HCT116 (cell line): ENCODE results near the gene KRTAP9-9. TPM values are rescaled to one million over a fixed set of nuclear protein-coding genes. Genes with fewer than 3 reads are reported as not detected.
"Not testable (repeated sequence)": the region's sequence is repeated elsewhere in the genome, so short reads cannot be mapped to it uniquely, and the experiment has no call there.

Experiments used
- ATAC-seq: fragments of 200-7000 bp; cut with Tn5 transposase; 2 replicates; pipeline ENCODE4 v1.9.1; 2020; ENCODE audit warnings: mild to moderate bottlenecking, moderate library complexity
- BruUV-seq: library from RNA; stranded (reverse); fragments of 400-500 nt; replicated peaks from 2 replicates; lab custom pipeline; 2021; lab: Mats Ljungman, UMichigan
- CTCF ChIA-PET: fragments of 300-600 bp; sonication (Branson Sonifier 250); formaldehyde crosslinking; loops from one replicate; lab custom pipeline; 2021; ENCODE audit warnings: antibody characterized with exemption; lab: Charles Lee
- POLR2A ChIA-PET: fragments of 300-600, 350-600 bp; sonication (Branson Sonifier 250); formaldehyde crosslinking; loops from one replicate; lab custom pipeline; 2021; ENCODE audit warnings: antibody characterized with exemption; lab: Charles Lee
- RAD21 ChIA-PET, 2 experiments: fragments of 300-600 bp; sonication (Branson Sonifier 250); formaldehyde crosslinking; loops; one replicate each; lab custom pipeline; 2023; ENCODE audit warnings: low total read pairs in 2 of 2; ENCODE audit not compliant: uncharacterized antibody in 2 of 2, unreplicated experiment in 2 of 2, low non-redundant PET in 1 of 2; lab: Charles Lee
- DNase-seq: peaks from one replicate; pipeline ENCODE4 v3.0.0-alpha.2; 2010; ENCODE audit warnings: low read depth, low spot score
- H2AFZ ChIP-seq: fragments of 200-600 bp; shearing (Covaris generic), sonication (generic); 2 replicates; pipeline ENCODE4 v1.6.1; 2017; ENCODE audit warnings: low read depth, mixed run types, mixed read lengths, antibody characterized with exemption, low read length; ENCODE audit not compliant: poor library complexity, severe bottlenecking
- H3K27ac ChIP-seq: 2 replicates; pipeline ENCODE4 v1.5.1; 2012; ENCODE audit warnings: low read depth, low read length
- H3K27me3 ChIP-seq: fragments of 200-600 bp; sonication (generic); 2 replicates; pipeline ENCODE4 v1.6.1; 2016; ENCODE audit warnings: mixed run types, low read length, mixed read lengths; ENCODE audit not compliant: insufficient read depth
- H3K36me3 ChIP-seq, 2 experiments: fragments of 200-500 bp in 1 of 2; fragments of 200-600 bp in 1 of 2; sonication (Bioruptor generic) in 1 of 2; sonication (generic) in 1 of 2; 2 replicates each; pipeline versions ENCODE4 v1.5.1 to v1.6.1; 2014 to 2016; ENCODE audit warnings: low read length in 2 of 2, inconsistent platforms in 1 of 2, mixed read lengths in 1 of 2, mixed run types in 1 of 2; ENCODE audit not compliant: insufficient read depth in 2 of 2, control insufficient read depth in 1 of 2
- H3K4me1 ChIP-seq, 2 experiments: fragments of 200-600 bp in 1 of 2; sonication (generic) in 1 of 2; 2 replicates each; pipeline versions ENCODE4 v1.5.1 to v1.6.1; 2012 to 2017; ENCODE audit warnings: low read length in 2 of 2, inconsistent platforms in 1 of 2, mild to moderate bottlenecking in 1 of 2, mixed read lengths in 1 of 2, mixed run types in 1 of 2, moderate library complexity in 1 of 2; ENCODE audit not compliant: insufficient read depth in 2 of 2, control insufficient read depth in 1 of 2
- H3K4me2 ChIP-seq: fragments of 200-600 bp; sonication (generic); 2 replicates; pipeline ENCODE4 v1.6.1; 2017; ENCODE audit warnings: mixed run types, low read length, mixed read lengths
- H3K4me3 ChIP-seq, 2 experiments: fragments of 200-600 bp in 1 of 2; sonication (generic) in 1 of 2; replicated peaks in 1 of 2; 2 replicates each; pipeline ENCODE4 v1.5.1; 2011 to 2016; ENCODE audit warnings: low read length in 2 of 2, control low read depth in 1 of 2, low read depth in 1 of 2, mild to moderate bottlenecking in 1 of 2, mixed read lengths in 1 of 2, mixed run types in 1 of 2
- H3K79me2 ChIP-seq: fragments of 200-600 bp; sonication (generic); 2 replicates; pipeline ENCODE4 v1.6.1; 2017; ENCODE audit warnings: mild to moderate bottlenecking, mixed run types, low read length, moderate library complexity, mixed read lengths; ENCODE audit not compliant: insufficient read depth
- H3K9ac ChIP-seq: fragments of 200-600 bp; sonication (generic); 2 replicates; pipeline ENCODE4 v1.6.1; 2016; ENCODE audit warnings: low read length, mixed read lengths
- H3K9me2 ChIP-seq: fragments of 200-600 bp; sonication (generic), shearing (Covaris generic); 2 replicates; pipeline ENCODE4 v1.6.1; 2017; ENCODE audit warnings: mixed run types, mild to moderate bottlenecking, moderate library complexity; ENCODE audit not compliant: insufficient read depth
- H3K9me3 ChIP-seq, 2 experiments: fragments of 200-500 bp in 1 of 2; fragments of 200-600 bp in 1 of 2; sonication (Bioruptor generic) in 1 of 2; sonication (generic) in 1 of 2; 2 replicates each; pipeline ENCODE4 v1.6.1; 2014 to 2017; ENCODE audit warnings: low read length in 2 of 2, mixed read lengths in 2 of 2, inconsistent platforms in 1 of 2, low read depth in 1 of 2, mild to moderate bottlenecking in 1 of 2, mixed run types in 1 of 2, moderate library complexity in 1 of 2; ENCODE audit not compliant: control insufficient read depth in 1 of 2, insufficient read depth in 1 of 2
- H4K20me1 ChIP-seq: fragments of 200-600 bp; sonication (generic), shearing (Covaris generic); 2 replicates; pipeline ENCODE4 v1.6.1; 2017; ENCODE audit warnings: mixed run types, mild to moderate bottlenecking, moderate library complexity; ENCODE audit not compliant: insufficient read depth
- intact Hi-C: fragments of 100-400 bp; cut with micrococcal nuclease; formaldehyde crosslinking; loops from 2 replicates; pipeline ENCODE4 v1.10.0; 2022
- total RNA-seq: library from RNA; stranded (reverse); gene quantifications from one replicate; pipeline ENCODE4 v1.2.1, GENCODE V29; 2021; ENCODE audit not compliant: unreplicated experiment

Gene KRTAP9-9
- total RNA-seq, 1 experiment from 2014 or later, result not detected

DNA sequence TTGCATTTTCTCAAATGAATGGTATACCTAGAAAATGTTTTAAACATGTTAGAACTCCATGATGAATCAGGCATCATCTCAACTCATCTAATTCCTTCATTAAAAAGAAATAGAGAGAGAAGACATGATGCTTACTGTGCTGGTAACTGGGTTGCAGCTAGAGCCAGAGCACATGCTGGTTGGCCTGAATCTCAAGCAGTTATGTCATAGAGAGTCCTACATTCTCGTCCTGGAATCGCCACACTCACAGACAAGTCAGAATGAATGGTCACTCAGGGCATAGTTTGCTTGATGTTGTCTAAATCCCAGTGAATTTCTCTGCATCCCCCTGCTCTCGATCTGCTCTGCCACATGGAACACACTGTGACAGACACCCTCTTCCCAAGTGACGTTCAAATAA is 18.1 kb upstream of the KRTAP9-9 start:
- H2AFZ ChIP-seq, POLR2A ChIA-PET, BruUV-seq, H3K9me3 ChIP-seq, H3K4me3 ChIP-seq, DNase-seq, H3K9me2 ChIP-seq, H3K4me1 ChIP-seq, H3K9ac ChIP-seq, H3K27me3 ChIP-seq, H3K36me3 ChIP-seq, ATAC-seq, CTCF ChIA-PET, H4K20me1 ChIP-seq, H3K4me2 ChIP-seq, H3K27ac ChIP-seq, H3K79me2 ChIP-seq, RAD21 ChIA-PET, intact Hi-C loops: not testable (repeated sequence)

GRCh38 chr17:41237949-41238437 is 17.2 kb upstream of the KRTAP9-9 start, which contains the start of gene KRTAP9-8:
Gene KRTAP9-8 (plus strand): TSS chr17:41237999. CDS start chr17:41238052, 53 bp downstream.
- DNase-seq, H3K4me1 ChIP-seq, H3K4me3 ChIP-seq, H3K9me3 ChIP-seq, H2AFZ ChIP-seq, H4K20me1 ChIP-seq, H3K27ac ChIP-seq, ATAC-seq, POLR2A ChIA-PET, H3K4me2 ChIP-seq, H3K36me3 ChIP-seq, RAD21 ChIA-PET, BruUV-seq, H3K79me2 ChIP-seq, H3K9me2 ChIP-seq, H3K9ac ChIP-seq, intact Hi-C loops, CTCF ChIA-PET, H3K27me3 ChIP-seq: not testable (repeated sequence)

DNA sequence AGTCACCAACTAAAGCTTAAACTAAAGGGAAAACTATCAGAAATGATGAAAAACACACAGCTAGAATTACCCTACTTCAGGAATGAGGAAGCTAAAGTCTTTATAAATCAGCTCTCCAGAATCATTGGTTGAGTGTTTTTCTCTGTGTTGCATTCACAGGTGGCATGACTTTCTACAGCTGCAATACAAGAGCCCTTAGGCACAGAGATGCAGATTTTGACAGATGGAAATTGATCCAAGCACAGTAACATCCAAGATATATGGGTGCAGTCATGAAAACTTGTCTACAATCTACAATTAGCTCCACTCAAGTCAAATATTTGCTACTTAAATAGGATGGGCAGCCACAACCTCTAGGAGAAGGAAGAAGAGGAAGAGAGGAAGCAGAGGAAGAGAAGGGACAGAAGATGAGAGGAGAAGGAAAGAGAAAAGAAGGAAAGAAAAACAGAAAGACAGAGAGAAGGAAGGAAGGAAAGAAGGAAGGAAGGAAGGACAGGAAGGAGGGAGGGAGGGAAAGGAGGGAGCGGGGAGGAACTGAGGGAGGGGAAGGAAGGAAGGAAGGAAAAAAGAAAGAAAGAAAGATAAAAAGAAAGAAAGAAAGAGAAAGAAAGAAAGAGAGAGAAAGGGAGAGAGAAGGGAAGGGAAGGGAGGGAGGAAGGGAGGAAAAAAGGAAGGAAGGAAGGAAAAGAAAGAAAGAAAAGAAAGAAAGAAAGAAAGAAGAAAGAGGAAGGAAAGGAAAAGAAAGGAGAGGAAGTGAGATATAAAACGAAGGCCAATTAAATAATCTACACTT is 8.0 kb upstream of the KRTAP9-9 start:
- H4K20me1 ChIP-seq, BruUV-seq, H3K9me2 ChIP-seq, H3K36me3 ChIP-seq, RAD21 ChIA-PET, H3K27me3 ChIP-seq, DNase-seq, H3K27ac ChIP-seq, H2AFZ ChIP-seq, H3K9me3 ChIP-seq, H3K9ac ChIP-seq, H3K4me3 ChIP-seq, intact Hi-C loops, H3K79me2 ChIP-seq, ATAC-seq, POLR2A ChIA-PET, H3K4me1 ChIP-seq, CTCF ChIA-PET, H3K4me2 ChIP-seq: not testable (repeated sequence)

DNA sequence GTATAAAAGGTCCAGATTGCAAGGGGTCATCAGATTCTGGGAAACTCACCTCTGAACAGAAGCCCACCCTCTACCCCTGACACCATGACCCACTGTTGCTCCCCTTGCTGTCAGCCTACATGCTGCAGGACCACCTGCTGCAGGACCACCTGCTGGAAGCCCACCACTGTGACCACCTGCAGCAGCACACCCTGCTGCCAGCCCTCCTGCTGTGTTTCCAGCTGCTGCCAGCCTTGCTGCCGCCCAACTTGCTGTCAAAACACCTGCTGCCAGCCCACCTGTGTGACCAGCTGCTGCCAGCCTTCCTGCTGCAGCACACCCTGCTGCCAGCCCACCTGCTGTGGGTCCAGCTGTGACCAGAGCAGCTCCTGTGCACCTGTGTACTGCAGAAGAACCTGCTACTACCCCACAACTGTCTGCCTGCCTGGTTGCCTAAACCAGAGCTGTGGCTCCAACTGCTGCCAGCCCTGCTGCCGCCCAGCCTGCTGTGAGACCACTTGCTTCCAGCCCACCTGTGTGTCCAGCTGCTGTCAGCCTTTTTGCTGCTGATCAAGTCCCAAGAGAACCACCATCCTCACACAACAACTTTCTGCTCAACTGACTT is 5.4 kb upstream of the KRTAP9-9 start, which contains the start of gene KRTAP9-4:
TSS of gene KRTAP9-4 (plus strand) at position 51 of the 604 bp plus-strand sequence. CDS start at position 85, 34 bp downstream.
- H3K4me1 ChIP-seq, CTCF ChIA-PET, POLR2A ChIA-PET, H3K27ac ChIP-seq, H2AFZ ChIP-seq, H3K9me2 ChIP-seq, H3K9ac ChIP-seq, H3K36me3 ChIP-seq, H3K27me3 ChIP-seq, H3K9me3 ChIP-seq, intact Hi-C loops, BruUV-seq, DNase-seq, ATAC-seq, H3K4me2 ChIP-seq, RAD21 ChIA-PET, H3K4me3 ChIP-seq, H4K20me1 ChIP-seq, H3K79me2 ChIP-seq: not testable (repeated sequence)
